Lower leg skin (tissue), 4 donors: Measurements from ENCODE around the gene THSD4. TPM values are rescaled to one million over a fixed set of nuclear protein-coding genes. Genes with fewer than 3 reads are reported as not detected.

Experiments
- DNase-seq, 2 donors: peaks; one replicate each; pipeline ENCODE4 v3.0.0-alpha.2; 2019; ENCODE audit warnings: low spot score in 2 of 2
- H3K4me3 ChIP-seq: fragments of 200-600 bp; sonication (generic); 2 replicates; pipeline ENCODE4 v1.5.1; 2017; ENCODE audit warnings: mild to moderate bottlenecking, low read depth; ENCODE audit not compliant: poor library complexity, severe bottlenecking
- CTCF ChIP-seq, 3 donors: fragments of 450-650 bp; IDR thresholded peaks; one replicate each; pipeline ENCODE4 v1.5.1; 2016; ENCODE audit warnings: antibody characterized with exemption in 3 of 3, mild to moderate bottlenecking in 3 of 3, moderate library complexity in 2 of 3
- POLR2A ChIP-seq, 2 donors: fragments of 450-650 bp; IDR thresholded peaks; one replicate each; pipeline ENCODE4 v1.6.1; 2016 to 2017; ENCODE audit warnings: antibody characterized with exemption in 2 of 2, mild to moderate bottlenecking in 1 of 2, moderate library complexity in 1 of 2
- WGBS, 2 donors: methylation state at CpG; one replicate each; pipeline ENCODE4 v1.1.5; 2018; 5-methylcytosine and 5-hydroxymethylcytosine counted together
- intact Hi-C: fragments of 100-400 bp; cut with DNase I; formaldehyde crosslinking; loops from one replicate; pipeline ENCODE4 v1.15.0; 2023; ENCODE audit warnings: low total_unique reads
- total RNA-seq, 4 donors: library from RNA; depleted of rRNA; stranded (reverse); fragments of >200 nt; gene quantifications; one replicate each; pipeline ENCODE4 v1.1.0, GENCODE V29; 2016

THSD4 gene
- total RNA-seq, 4 donors from 2014 or later, result 9.3 to 39.2 (median 32.8) TPM

GRCh38 chr15:71570736-71571135 is 455.5 kb downstream of the THSD4 start:
- H3K4me3 ChIP-seq, result no peak overlapping the region
- WGBS, 2 donors, result 72 to 73% methylated on average over 5 to 7 of the region's 7 CpGs
- no peak for DNase-seq
- intact Hi-C loops, result no loop called here
- TF ChIP-seq POLR2A (IDR thresholded peaks at IDR 0.05), result no peak
- TF ChIP-seq CTCF (IDR thresholded peaks at IDR 0.05), result no peak

- no peak for DNase-seq
- TF ChIP-seq CTCF (IDR thresholded peaks at IDR 0.05) (no peak), POLR2A (IDR thresholded peaks at IDR 0.05) (no peak)
- intact Hi-C loops, result no loop called here
- no peak overlapping the region for H3K4me3 ChIP-seq
- WGBS, 2 donors, result 91 to 96% methylated on average over 1 of the region's 1 CpG
These were observed 456.4 kb downstream of the THSD4 start for GRCh38 chr15:71571641-71572040.

GRCh38 chr15:71572452-71573053 is 457.3 kb downstream of the THSD4 start:
- 33 to 46% methylated on average over 5 of the region's 5 CpGs for WGBS, 2 donors
- TF ChIP-seq CTCF (IDR thresholded peaks at IDR 0.05) (no peak), POLR2A (IDR thresholded peaks at IDR 0.05) (no peak)
- H3K4me3 ChIP-seq, result no peak overlapping the region
- intact Hi-C loops, result no loop called here
- DNase-seq, result no peak

- TF ChIP-seq POLR2A (IDR thresholded peaks at IDR 0.05) (no peak), CTCF (IDR thresholded peaks at IDR 0.05) (no peak)
- intact Hi-C loops, result no loop called here
- 65 to 93% methylated on average over 2 of the region's 2 CpGs for WGBS, 2 donors
- no peak for DNase-seq
- H3K4me3 ChIP-seq, result no peak overlapping the region
These were observed 458.3 kb downstream of the THSD4 start for GRCh38 chr15:71573599-71573998.

GRCh38 chr15:71575474-71576045 is 460.3 kb downstream of the THSD4 start:
- intact Hi-C loops, result no loop called here
- 68 to 70% methylated on average over 5 of the region's 5 CpGs for WGBS, 2 donors
- no peak for TF ChIP-seq CTCF (IDR thresholded peaks at IDR 0.05)
- no peak for TF ChIP-seq POLR2A (IDR thresholded peaks at IDR 0.05)

GRCh38 chr15:71577071-71577470 is 461.8 kb downstream of the THSD4 start:
- H3K4me3 ChIP-seq, result no peak overlapping the region
- intact Hi-C loops, result no loop called here
- no peak for TF ChIP-seq POLR2A (IDR thresholded peaks at IDR 0.05)
- no peak for DNase-seq
- WGBS, 2 donors, result 53 to 63% methylated on average over 2 of the region's 2 CpGs

More at GRCh38 chr15:71575474-71576045, 460.3 kb downstream of the THSD4 start:
- no peak overlapping the region for H3K4me3 ChIP-seq
- DNase-seq, result no peak
